Pancreas (tissue), 10 donors: ENCODE data around the gene FEN1. TPM values are rescaled to one million over a fixed set of nuclear protein-coding genes. Genes with fewer than 3 reads are reported as not detected.

Source experiments
- ATAC-seq, 4 donors: fragments of 200-7000 bp; cut with Tn5 transposase; one replicate each; pipeline versions ENCODE4 v1.8.0 to v1.9.1; 2020; ENCODE audit warnings: mild to moderate bottlenecking in 4 of 4, moderate library complexity in 4 of 4
- DNase-seq, 6 donors: peaks; one replicate each; pipeline ENCODE4 v3.0.0-alpha.2; 2020
- FAIRE-seq: peaks from 2 replicates; lab custom pipeline; 2012; peaks lifted over from hg19 to GRCh38; lab: Jason Lieb, UNC
- H3K27ac ChIP-seq, 4 donors: fragments of 200-600 bp; sonication (generic); 1 replicate in 3 of 4; 2 replicates in 1 of 4; pipeline versions ENCODE4 v1.5.0 to v1.8.0; 2020
- H3K27me3 ChIP-seq, 4 donors: fragments of 200-600 bp; one replicate each; pipeline ENCODE4 v1.8.0; 2021
- H3K36me3 ChIP-seq, 3 donors: fragments of 200-600 bp; sonication (generic) in 1 of 3; one replicate each; pipeline versions ENCODE4 v1.5.0 to v1.8.0; 2020 to 2021
- H3K4me1 ChIP-seq, 3 donors: fragments of 200-600 bp; one replicate each; pipeline ENCODE4 v1.8.0; 2021
- H3K4me3 ChIP-seq, 4 donors: fragments of 200-600 bp; sonication (generic) in 2 of 4; one replicate each; pipeline versions ENCODE4 v1.5.0 to v1.8.0; 2020 to 2021
- H3K9me3 ChIP-seq, 4 donors: fragments of 200-600 bp; one replicate each; pipeline ENCODE4 v1.8.0; 2021
- WGBS, 2 donors: extraction: QIAGEN DNeasy Blood & Tissue Kit; methylation state at CpG; one replicate each; pipeline ENCODE4 v1.1.7; 2013; 5-methylcytosine and 5-hydroxymethylcytosine counted together
- intact Hi-C, 3 donors: fragments of 100-400 bp; cut with DNase I; formaldehyde crosslinking; loops; one replicate each; pipeline versions ENCODE4 v1.11.1 to v1.14.2; 2022
- polyA plus RNA-seq, 2 donors: library from polyadenylated mRNA; stranded (reverse); fragments of 200-250 nt; gene quantifications; one replicate each; pipeline ENCODE4 v1.2.3, GENCODE V29; 2013
- total RNA-seq, 6 donors: library from RNA; stranded (reverse); fragmentation: NEBNext Ultra II Directional in 4 of 6; extraction: Animal tissue kit (Norgen Biotek cat#: 25700) in 4 of 6; gene quantifications; one replicate each; pipeline versions ENCODE4 v1.2.1 to v1.2.4, GENCODE V29; 2021 to 2023
- TF ChIP-seq, protein P1 (sequence below), 4 donors: fragments of 200-600 bp; sonication (generic) in 3 of 4; IDR thresholded peaks; one replicate each; pipeline versions ENCODE4 v1.5.0 to v1.8.0; 2021; ENCODE audit warnings: antibody characterized with exemption in 4 of 4
- donor health status: healthy with polysubstance abuse.
- donor health status: DM: no; HTN: no; CAD: no; lungs with moderate emphysema.
- donor health status: DM: no; HTN: no; CAD: no.
- donor health status: control.
- donor health status: control.
- donor health status: Bipolar disorder and iron deficiency.
- donor health status: DM: yes; HTN: yes; CAD: no.
- donor health status: DM: no; HTN: no; CAD: no.
- donor health status: DM: no; HTN: no; CAD: no.
- donor health status: DM: yes; HTN: yes; CAD: no.

Gene FEN1
- total and polyA plus RNA-seq, 8 donors, result 2.3 to 7.3 (median 4.7) TPM

GRCh38 chr11:61769946-61770683, 22.6 kb upstream of the FEN1 start:
- intact Hi-C loops, result no loop called here
- DNase-seq (peak in 1 of 6 donors; percentile 58), ATAC-seq (no peak), FAIRE-seq (no peak)
- Histone ChIP-seq H3K27me3 (no peaks in the 10 kb centered on the region), H3K27ac (peak overlapping the region; percentile 33 to 73 (median 66)), H3K36me3 (no peaks in the 10 kb centered on the region), H3K9me3 (no peaks in the 10 kb centered on the region), H3K4me1 (peaks cover 15 to 28% (median 20%) of the 10 kb centered on the region in 3 donors), H3K4me3 (no peak overlapping the region)
- TF ChIP-seq, protein P1, sequence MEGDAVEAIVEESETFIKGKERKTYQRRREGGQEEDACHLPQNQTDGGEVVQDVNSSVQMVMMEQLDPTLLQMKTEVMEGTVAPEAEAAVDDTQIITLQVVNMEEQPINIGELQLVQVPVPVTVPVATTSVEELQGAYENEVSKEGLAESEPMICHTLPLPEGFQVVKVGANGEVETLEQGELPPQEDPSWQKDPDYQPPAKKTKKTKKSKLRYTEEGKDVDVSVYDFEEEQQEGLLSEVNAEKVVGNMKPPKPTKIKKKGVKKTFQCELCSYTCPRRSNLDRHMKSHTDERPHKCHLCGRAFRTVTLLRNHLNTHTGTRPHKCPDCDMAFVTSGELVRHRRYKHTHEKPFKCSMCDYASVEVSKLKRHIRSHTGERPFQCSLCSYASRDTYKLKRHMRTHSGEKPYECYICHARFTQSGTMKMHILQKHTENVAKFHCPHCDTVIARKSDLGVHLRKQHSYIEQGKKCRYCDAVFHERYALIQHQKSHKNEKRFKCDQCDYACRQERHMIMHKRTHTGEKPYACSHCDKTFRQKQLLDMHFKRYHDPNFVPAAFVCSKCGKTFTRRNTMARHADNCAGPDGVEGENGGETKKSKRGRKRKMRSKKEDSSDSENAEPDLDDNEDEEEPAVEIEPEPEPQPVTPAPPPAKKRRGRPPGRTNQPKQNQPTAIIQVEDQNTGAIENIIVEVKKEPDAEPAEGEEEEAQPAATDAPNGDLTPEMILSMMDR (IDR thresholded peaks at IDR 0.05), result no peak
- WGBS, 2 donors, result 88 to 91% methylated on average over 15 to 20 of the region's 20 CpGs

DNA sequence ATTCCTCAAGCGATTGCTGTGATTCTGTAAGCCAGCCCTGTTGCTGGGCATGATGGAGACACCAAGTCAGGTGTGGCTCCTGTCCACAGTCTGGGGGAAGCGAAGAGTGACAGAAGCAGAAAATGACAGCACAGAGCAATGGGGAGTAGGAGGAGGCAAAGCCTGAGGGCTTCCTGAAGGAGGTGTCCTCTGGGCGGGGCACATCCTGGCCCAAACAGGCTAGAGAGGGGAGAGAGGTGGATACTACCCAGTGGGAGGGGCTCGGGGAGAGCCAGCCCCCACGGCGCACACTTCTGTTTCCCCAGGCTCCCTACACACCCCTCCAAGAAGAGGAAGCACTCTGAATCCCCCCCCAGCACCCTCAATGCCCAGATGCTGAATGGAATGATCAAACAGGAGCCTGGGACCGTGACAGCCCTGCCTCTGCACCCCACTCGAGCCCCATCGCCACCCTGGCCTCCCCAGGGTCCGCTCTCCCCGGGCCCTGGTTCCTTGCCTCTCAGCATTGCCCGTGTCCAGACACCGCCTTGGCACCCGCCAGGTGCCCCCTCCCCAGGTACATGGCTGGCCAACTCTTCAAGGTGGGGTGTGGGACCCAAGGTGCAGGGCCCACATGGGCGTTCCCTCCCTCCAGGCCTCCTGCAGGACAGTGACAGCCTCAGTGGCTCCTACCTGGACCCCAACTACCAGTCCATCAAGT, 21.4 kb upstream of the FEN1 start:
- peak in 1 of 6 donors; percentile 68 for DNase-seq
- TF ChIP-seq, protein P1 (IDR thresholded peaks at IDR 0.05), result no peak

GRCh38 chr11:61771985-61772455, 20.7 kb upstream of the FEN1 start:
- H3K27ac ChIP-seq, result peak overlapping the region; percentile 19 to 52 (median 44)
- TF ChIP-seq, protein P1 (IDR thresholded peaks at IDR 0.05), result no peak
- WGBS, 2 donors, result 67 to 80% methylated on average over 6 to 7 of the region's 7 CpGs
- intact Hi-C loops, result no loop called here
- FAIRE-seq (no peak), ATAC-seq (no peak), DNase-seq (peak in 1 of 6 donors; percentile 59)
- no peak overlapping the region for H3K4me3 ChIP-seq
- peaks cover 20 to 28% (median 20%) of the 10 kb centered on the region in 3 donors for H3K4me1 ChIP-seq
- H3K36me3 ChIP-seq, result no peaks in the 10 kb centered on the region
- no peaks in the 10 kb centered on the region for H3K27me3 ChIP-seq
- H3K9me3 ChIP-seq, result no peaks in the 10 kb centered on the region

More for the DNA sequence above, 21.4 kb upstream of the FEN1 start:
- FAIRE-seq (no peak), ATAC-seq (no peak)
- Histone ChIP-seq H3K4me3 (no peak overlapping the region), H3K27ac (peak overlapping the region in 1 of 4 donors; percentile 19), H3K9me3 (no peaks in the 10 kb centered on the region), H3K4me1 (peaks cover 15 to 28% (median 20%) of the 10 kb centered on the region in 3 donors), H3K36me3 (no peaks in the 10 kb centered on the region), H3K27me3 (no peaks in the 10 kb centered on the region)
- intact Hi-C loops, result no loop called here
- 91 to 92% methylated on average over 14 to 15 of the region's 15 CpGs for WGBS, 2 donors

- Histone ChIP-seq H3K36me3 (peaks cover 0 to 5% (median 0%) of the 10 kb centered on the region in 3 donors), H3K27me3 (no peaks in the 10 kb centered on the region), H3K4me1 (peaks cover 22 to 30% (median 23%) of the 10 kb centered on the region in 3 donors), H3K4me3 (no peak overlapping the region), H3K27ac (no peak overlapping the region), H3K9me3 (no peaks in the 10 kb centered on the region)
- peak in 1 of 6 donors; percentile 45 for DNase-seq
- WGBS, 2 donors, result 86 to 88% methylated on average over 8 to 10 of the region's 10 CpGs
- TF ChIP-seq, protein P1 (IDR thresholded peaks at IDR 0.05), result no peak
- no peak for FAIRE-seq
- intact Hi-C loops, result no loop called here
- ATAC-seq, result no peak
Observed at GRCh38 chr11:61773356-61773755, 19.4 kb upstream of the FEN1 start.
